Astrocyte (in vitro differentiated cells and primary cell): ENCODE measurements around the gene TPT1. TPM values are rescaled to one million over a fixed set of nuclear protein-coding genes. Genes with fewer than 3 reads are reported as not detected.

Source experiments
- DNase-seq: peaks from one replicate; pipeline ENCODE4 v3.0.0-alpha.2; 2010; ENCODE audit warnings: low read depth
- FAIRE-seq: peaks from 2 replicates; lab custom pipeline; 2011; peaks lifted over from hg19 to GRCh38; lab: Jason Lieb, UNC
- H2AFZ ChIP-seq: 2 replicates; pipeline ENCODE4 v1.6.0; 2012; ENCODE audit warnings: low read depth, low read length, inconsistent platforms
- H3K27ac ChIP-seq: 2 replicates; pipeline ENCODE4 v1.5.1; 2011; ENCODE audit warnings: low read depth, low read length, inconsistent platforms
- H3K27me3 ChIP-seq: 2 replicates; pipeline ENCODE4 v1.6.0; 2011; ENCODE audit warnings: low read length, inconsistent platforms; ENCODE audit not compliant: insufficient read depth
- H3K36me3 ChIP-seq: 2 replicates; pipeline ENCODE4 v1.5.1; 2011; ENCODE audit warnings: low read length, inconsistent platforms; ENCODE audit not compliant: insufficient read depth
- H3K4me1 ChIP-seq: 2 replicates; pipeline ENCODE4 v1.5.1; 2011; ENCODE audit warnings: low read length, inconsistent platforms; ENCODE audit not compliant: insufficient read depth
- H3K4me2 ChIP-seq: 2 replicates; pipeline ENCODE4 v1.6.0; 2012; ENCODE audit warnings: low read length, inconsistent platforms
- H3K4me3 ChIP-seq: 2 replicates; pipeline ENCODE4 v1.5.1; 2011; ENCODE audit warnings: low read depth, mild to moderate bottlenecking, low read length, inconsistent platforms; ENCODE audit not compliant: insufficient read depth
- H3K79me2 ChIP-seq: 2 replicates; pipeline ENCODE4 v1.6.0; 2012; ENCODE audit warnings: mild to moderate bottlenecking, low read length, inconsistent platforms; ENCODE audit not compliant: insufficient read depth
- H3K9ac ChIP-seq: 2 replicates; pipeline ENCODE4 v1.6.0; 2012; ENCODE audit warnings: mild to moderate bottlenecking, low read length, inconsistent platforms
- H3K9me3 ChIP-seq: 2 replicates; pipeline ENCODE4 v1.5.1; 2012; ENCODE audit warnings: low read depth, mild to moderate bottlenecking, low read length, inconsistent platforms; ENCODE audit not compliant: insufficient read depth
- H4K20me1 ChIP-seq: 2 replicates; pipeline ENCODE4 v1.6.0; 2012; ENCODE audit warnings: low read length, inconsistent platforms; ENCODE audit not compliant: insufficient read depth
- H3K27ac Mint-ChIP-seq: one replicate; pipeline ENCODE4 v1.8.0; 2021; ENCODE audit warnings: mild to moderate bottlenecking, mixed read lengths; ENCODE audit not compliant: unreplicated experiment
- H3K27me3 Mint-ChIP-seq: one replicate; pipeline ENCODE4 v1.8.0; 2021; ENCODE audit warnings: low read depth, mixed read lengths; ENCODE audit not compliant: unreplicated experiment
- H3K36me3 Mint-ChIP-seq: one replicate; pipeline ENCODE4 v1.8.0; 2021; ENCODE audit warnings: low read depth, mixed read lengths; ENCODE audit not compliant: unreplicated experiment
- H3K4me1 Mint-ChIP-seq: one replicate; pipeline ENCODE4 v1.8.0; 2021; ENCODE audit warnings: low read depth, mixed read lengths; ENCODE audit not compliant: unreplicated experiment
- H3K4me3 Mint-ChIP-seq: one replicate; pipeline ENCODE4 v1.8.0; 2021; ENCODE audit warnings: mild to moderate bottlenecking, moderate library complexity, mixed read lengths; ENCODE audit not compliant: unreplicated experiment
- H3K9me3 Mint-ChIP-seq: one replicate; pipeline ENCODE4 v1.8.0; 2021; ENCODE audit warnings: mild to moderate bottlenecking, mixed read lengths; ENCODE audit not compliant: unreplicated experiment
- EZH2 ChIP-seq: IDR thresholded peaks from 2 replicates; pipeline ENCODE4 v1.6.1; 2012; ENCODE audit warnings: mild to moderate bottlenecking, low read length, inconsistent platforms; ENCODE audit not compliant: insufficient read depth
- total RNA-seq: library from RNA; stranded (reverse); gene quantifications from 2 replicates; pipeline ENCODE4 v1.2.1, GENCODE V29; 2021
- TF ChIP-seq, protein P1 (sequence below): IDR thresholded peaks from 2 replicates; pipeline ENCODE4 v1.5.1; 2011; ENCODE audit warnings: low read depth, mild to moderate bottlenecking, inconsistent platforms, low read length, moderate library complexity; ENCODE audit not compliant: insufficient read depth

The TPT1 gene
- total RNA-seq, 1 donor from 2014 or later: 2,540 TPM

DNA sequence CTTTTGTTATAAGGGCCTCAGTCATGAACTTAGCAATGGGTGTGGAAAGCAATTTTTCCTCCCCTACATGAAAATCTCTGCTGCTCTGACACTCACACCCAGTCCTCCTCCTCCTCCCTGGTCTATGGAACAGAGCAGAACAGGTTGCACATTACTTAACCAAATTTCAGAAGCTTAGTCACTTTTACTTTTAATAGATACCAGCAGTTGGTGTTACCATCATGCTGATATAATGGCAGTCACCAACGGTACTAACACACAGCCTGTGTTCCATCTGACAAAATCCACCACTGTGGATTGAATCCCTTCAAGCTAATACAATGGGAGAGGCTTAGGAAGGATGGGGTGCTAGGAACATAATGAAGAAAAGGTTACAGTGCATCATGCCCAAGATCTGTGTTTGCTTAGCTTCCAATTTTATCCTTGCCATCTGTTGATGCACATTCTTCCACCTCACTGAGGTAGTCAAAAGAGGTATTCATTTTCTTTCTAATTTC lies 9.8 kb downstream of the TPT1 start:
- TF ChIP-seq EZH2: no peak
- TF ChIP-seq, protein P1, sequence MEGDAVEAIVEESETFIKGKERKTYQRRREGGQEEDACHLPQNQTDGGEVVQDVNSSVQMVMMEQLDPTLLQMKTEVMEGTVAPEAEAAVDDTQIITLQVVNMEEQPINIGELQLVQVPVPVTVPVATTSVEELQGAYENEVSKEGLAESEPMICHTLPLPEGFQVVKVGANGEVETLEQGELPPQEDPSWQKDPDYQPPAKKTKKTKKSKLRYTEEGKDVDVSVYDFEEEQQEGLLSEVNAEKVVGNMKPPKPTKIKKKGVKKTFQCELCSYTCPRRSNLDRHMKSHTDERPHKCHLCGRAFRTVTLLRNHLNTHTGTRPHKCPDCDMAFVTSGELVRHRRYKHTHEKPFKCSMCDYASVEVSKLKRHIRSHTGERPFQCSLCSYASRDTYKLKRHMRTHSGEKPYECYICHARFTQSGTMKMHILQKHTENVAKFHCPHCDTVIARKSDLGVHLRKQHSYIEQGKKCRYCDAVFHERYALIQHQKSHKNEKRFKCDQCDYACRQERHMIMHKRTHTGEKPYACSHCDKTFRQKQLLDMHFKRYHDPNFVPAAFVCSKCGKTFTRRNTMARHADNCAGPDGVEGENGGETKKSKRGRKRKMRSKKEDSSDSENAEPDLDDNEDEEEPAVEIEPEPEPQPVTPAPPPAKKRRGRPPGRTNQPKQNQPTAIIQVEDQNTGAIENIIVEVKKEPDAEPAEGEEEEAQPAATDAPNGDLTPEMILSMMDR: no peak
- peak overlapping the region; percentile 1 for H3K27ac ChIP-seq
- peaks cover 54% of the 10 kb centered on the region for H3K4me1 Mint-ChIP-seq
- no peak overlapping the region for H3K4me3 ChIP-seq
- H3K27me3 Mint-ChIP-seq: no peaks in the 10 kb centered on the region
- H4K20me1 ChIP-seq: peaks cover 42% of the 10 kb centered on the region
- no peak overlapping the region for H3K9ac ChIP-seq
- FAIRE-seq (no peak), DNase-seq (no peak)
- peaks cover 59% of the 10 kb centered on the region for H3K4me1 ChIP-seq
- H3K36me3 Mint-ChIP-seq: peaks cover 4% of the 10 kb centered on the region
- H2AFZ ChIP-seq: no peak overlapping the region
- no peaks in the 10 kb centered on the region for H3K9me3 ChIP-seq
- no peak overlapping the region for H3K4me3 Mint-ChIP-seq
- H3K27ac Mint-ChIP-seq: peak overlapping the region; percentile 56
- no peaks in the 10 kb centered on the region for H3K27me3 ChIP-seq
- no peaks in the 10 kb centered on the region for H3K9me3 Mint-ChIP-seq
- peaks cover 15% of the 10 kb centered on the region for H3K79me2 ChIP-seq
- H3K36me3 ChIP-seq: peaks cover 17% of the 10 kb centered on the region
- H3K4me2 ChIP-seq: no peak overlapping the region

DNA sequence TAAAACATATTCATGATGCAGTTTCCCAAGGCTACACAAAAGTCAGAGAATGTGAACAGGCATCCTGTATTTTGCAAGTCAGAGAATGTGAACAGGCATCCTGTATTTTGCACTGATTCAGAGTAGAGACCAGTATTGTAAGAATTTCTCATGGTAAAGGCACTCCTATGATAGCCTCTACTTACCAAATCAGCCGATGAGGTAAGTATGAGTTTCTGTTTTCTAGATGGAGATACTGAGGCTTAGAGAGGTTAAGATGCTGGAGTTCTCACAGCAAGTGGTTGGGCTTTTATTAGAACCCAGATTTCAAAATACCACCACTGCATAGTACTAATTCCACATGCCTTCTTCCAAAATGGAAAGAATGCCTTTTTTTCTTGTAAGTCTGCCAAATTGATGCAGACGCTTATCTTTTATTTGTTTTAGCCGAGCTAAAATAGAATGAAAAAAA lies 12.3 kb downstream of the TPT1 start:
- Histone ChIP-seq H4K20me1 (peaks cover 17% of the 10 kb centered on the region), H3K4me1 (peaks cover 49% of the 10 kb centered on the region), H3K36me3 (no peaks in the 10 kb centered on the region), H3K4me3 (no peak overlapping the region), H2AFZ (no peak overlapping the region), H3K79me2 (no peaks in the 10 kb centered on the region), H3K9me3 (no peaks in the 10 kb centered on the region), H3K4me2 (peak overlapping the region; percentile 45), H3K9ac (peak overlapping the region; percentile 2), H3K27me3 (no peaks in the 10 kb centered on the region), H3K27ac (peak overlapping the region; percentile 62)
- Mint-ChIP-seq H3K27me3 (no peaks in the 10 kb centered on the region), H3K4me1 (peaks cover 51% of the 10 kb centered on the region), H3K36me3 (no peaks in the 10 kb centered on the region), H3K9me3 (no peaks in the 10 kb centered on the region), H3K27ac (peak overlapping the region; percentile 18), H3K4me3 (no peak overlapping the region)
- TF ChIP-seq, protein P1: no peak
- no peak for TF ChIP-seq EZH2
- DNase-seq: peak; percentile 92
- no peak for FAIRE-seq

DNA sequence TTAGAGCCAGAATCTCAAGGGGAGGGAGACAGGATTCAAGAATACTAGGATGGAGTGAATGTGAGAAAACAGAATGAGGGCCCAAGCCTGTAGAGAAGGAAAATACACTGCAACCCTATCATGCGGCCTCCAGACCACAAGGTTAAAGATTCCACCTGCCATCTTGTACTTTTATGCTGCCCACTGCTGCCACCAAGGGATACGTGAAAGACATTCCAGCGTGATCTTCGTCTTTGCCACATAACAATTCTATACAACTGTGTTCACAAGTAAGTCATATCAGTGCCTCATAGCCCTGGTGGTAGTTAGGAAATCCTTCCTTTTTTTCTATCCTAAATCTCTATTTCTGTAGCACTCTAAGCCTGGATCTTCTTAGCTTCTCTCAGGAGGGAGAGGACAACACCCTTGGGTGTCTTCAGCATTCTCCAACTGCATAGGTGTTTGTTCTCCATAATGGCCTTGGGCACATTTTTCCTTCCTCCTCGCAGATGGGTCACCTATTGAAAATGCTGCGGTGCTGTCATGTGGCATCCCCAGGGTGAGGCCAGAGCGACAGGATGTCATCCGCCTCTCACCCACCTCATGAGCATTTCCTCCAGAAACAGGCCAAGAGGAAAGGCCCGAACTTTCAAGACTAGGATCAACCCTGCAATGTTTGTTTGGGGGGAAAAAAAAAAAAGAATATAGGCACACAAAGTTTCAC lies 13.6 kb downstream of the TPT1 start:
- Mint-ChIP-seq H3K4me3 (no peak overlapping the region), H3K4me1 (peaks cover 39% of the 10 kb centered on the region), H3K27me3 (no peaks in the 10 kb centered on the region), H3K27ac (no peak overlapping the region), H3K36me3 (no peaks in the 10 kb centered on the region), H3K9me3 (no peaks in the 10 kb centered on the region)
- Histone ChIP-seq H2AFZ (no peak overlapping the region), H3K9me3 (no peaks in the 10 kb centered on the region), H3K79me2 (no peaks in the 10 kb centered on the region), H3K27me3 (no peaks in the 10 kb centered on the region), H3K4me1 (peaks cover 36% of the 10 kb centered on the region), H4K20me1 (peaks cover 4% of the 10 kb centered on the region), H3K36me3 (no peaks in the 10 kb centered on the region), H3K9ac (no peak overlapping the region), H3K27ac (no peak overlapping the region), H3K4me2 (no peak overlapping the region), H3K4me3 (no peak overlapping the region)
- TF ChIP-seq EZH2: no peak
- TF ChIP-seq, protein P1: no peak
- DNase-seq: no peak
- FAIRE-seq: no peak
